ENCODE data around the gene SOX6. TPM values are rescaled to one million over a fixed set of nuclear protein-coding genes. Genes with fewer than 3 reads are reported as not detected.

Gene SOX6
- total RNA-seq, 1 donor from 2014 or later, result 1.6 TPM

GRCh38 chr11:16097543-16097942 lies 258.8 kb downstream of the SOX6 start:
- Histone ChIP-seq H3K27ac (no peak overlapping the region), H3K4me1 (no peaks in the 10 kb centered on the region), H3K4me3 (no peak overlapping the region), H3K9me3 (peaks cover 0 to 4% of the 10 kb centered on the region in 2 donors), H3K36me3 (no peaks in the 10 kb centered on the region), H3K27me3 (no peaks in the 10 kb centered on the region)
- DNase-seq (ENCODE audit: low spot score in 2 of 2), result no peak
- no peak for TF ChIP-seq CTCF (IDR thresholded peaks at IDR 0.05)
- intact Hi-C loops (cut with DNase I), result no loop called here

GRCh38 chr11:16096336-16096735 lies 260.0 kb downstream of the SOX6 start:
- Histone ChIP-seq H3K27me3 (no peaks in the 10 kb centered on the region), H3K27ac (no peak overlapping the region), H3K4me3 (no peak overlapping the region), H3K36me3 (no peaks in the 10 kb centered on the region), H3K4me1 (no peaks in the 10 kb centered on the region), H3K9me3 (no peaks in the 10 kb centered on the region)
- intact Hi-C loops (cut with DNase I), result no loop called here
- DNase-seq (ENCODE audit: low spot score in 2 of 2), result no peak
- no peak for TF ChIP-seq CTCF (IDR thresholded peaks at IDR 0.05)

GRCh38 chr11:16095756-16096155 lies 260.6 kb downstream of the SOX6 start:
- no peaks in the 10 kb centered on the region for H3K36me3 ChIP-seq
- no peak overlapping the region for H3K4me3 ChIP-seq
- no peaks in the 10 kb centered on the region for H3K4me1 ChIP-seq
- DNase-seq (ENCODE audit: low spot score in 2 of 2), result no peak
- intact Hi-C loops (cut with DNase I), result no loop called here
- H3K9me3 ChIP-seq, result no peaks in the 10 kb centered on the region
- H3K27ac ChIP-seq, result no peak overlapping the region
- no peaks in the 10 kb centered on the region for H3K27me3 ChIP-seq
- TF ChIP-seq CTCF (IDR thresholded peaks at IDR 0.05), result no peak

GRCh38 chr11:16093889-16094653 lies 262.3 kb downstream of the SOX6 start:
- no peaks in the 10 kb centered on the region for H3K9me3 ChIP-seq
- H3K27me3 ChIP-seq, result no peaks in the 10 kb centered on the region
- H3K36me3 ChIP-seq, result no peaks in the 10 kb centered on the region
- no peak overlapping the region for H3K27ac ChIP-seq
- no peak for TF ChIP-seq CTCF (IDR thresholded peaks at IDR 0.05)
- no peak overlapping the region for H3K4me3 ChIP-seq
- no peak for DNase-seq (ENCODE audit: low spot score in 2 of 2)
- intact Hi-C loops (cut with DNase I), result no loop called here
- no peaks in the 10 kb centered on the region for H3K4me1 ChIP-seq

GRCh38 chr11:16091862-16092261 lies 264.5 kb downstream of the SOX6 start:
- TF ChIP-seq CTCF (IDR thresholded peaks at IDR 0.05), result no peak
- Histone ChIP-seq H3K27me3 (no peaks in the 10 kb centered on the region), H3K4me3 (no peak overlapping the region)

More at GRCh38 chr11:16091862-16092261, 264.5 kb downstream of the SOX6 start:
- intact Hi-C loops (cut with DNase I), result no loop called here
- H3K4me1 ChIP-seq, result no peaks in the 10 kb centered on the region
- no peak overlapping the region for H3K27ac ChIP-seq
- H3K36me3 ChIP-seq, result no peaks in the 10 kb centered on the region
- no peak for DNase-seq (ENCODE audit: low spot score in 2 of 2)
- no peaks in the 10 kb centered on the region for H3K9me3 ChIP-seq

All from ascending aorta (tissue), 2 donors.